GM18526 (cell line): ENCODE results near the gene TP53BP2.

Source experiments
- POLR2A ChIP-seq: IDR thresholded peaks from 3 replicates; pipeline ENCODE4 v1.6.1; 2011; ENCODE audit not compliant: insufficient read length; ENCODE audit errors: extremely low read depth

The TP53BP2 gene

DNA sequence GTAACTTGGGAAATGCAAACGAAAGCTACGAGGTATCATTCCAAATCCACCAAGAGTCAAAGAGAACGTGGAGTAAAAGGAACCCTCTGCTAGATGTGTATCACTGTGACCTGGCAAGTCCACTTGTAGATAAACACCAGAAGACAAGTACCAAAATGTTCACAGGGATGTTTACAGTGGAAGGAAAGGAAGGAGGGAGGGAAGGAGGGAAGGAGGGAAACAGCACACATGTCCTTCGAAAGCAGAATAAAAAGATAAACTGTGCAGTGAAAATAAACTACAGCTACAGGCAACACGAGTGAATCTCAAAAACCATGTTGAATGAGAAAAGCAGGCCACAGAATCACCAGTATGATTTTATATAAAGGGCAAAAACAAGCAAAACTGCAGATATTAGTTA is 59.9 kb downstream of the TP53BP2 start:
- TF ChIP-seq POLR2A = no peak

- no peak for TF ChIP-seq POLR2A
These were observed 61.2 kb downstream of the TP53BP2 start for GRCh38 chr1:223784541-223784940.

DNA sequence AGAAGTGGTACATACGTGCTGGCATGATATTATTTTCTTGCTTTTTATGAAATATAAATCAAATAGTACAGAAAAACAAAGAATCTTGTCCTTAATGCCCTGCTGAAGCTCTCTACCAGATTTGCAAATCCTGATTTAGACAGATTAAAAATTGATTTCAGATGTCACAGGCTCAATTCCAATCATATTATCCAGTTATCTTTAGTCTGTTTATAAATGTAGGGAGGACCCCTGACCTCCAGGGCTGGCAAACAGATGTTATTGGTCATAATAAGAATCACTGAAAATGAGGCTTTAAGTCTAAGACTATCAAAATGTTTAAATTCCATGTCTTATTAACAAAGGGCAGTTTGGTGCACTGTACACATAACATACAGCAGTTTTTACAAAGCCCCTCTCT is 62.1 kb downstream of the TP53BP2 start:
- no peak for TF ChIP-seq POLR2A

DNA sequence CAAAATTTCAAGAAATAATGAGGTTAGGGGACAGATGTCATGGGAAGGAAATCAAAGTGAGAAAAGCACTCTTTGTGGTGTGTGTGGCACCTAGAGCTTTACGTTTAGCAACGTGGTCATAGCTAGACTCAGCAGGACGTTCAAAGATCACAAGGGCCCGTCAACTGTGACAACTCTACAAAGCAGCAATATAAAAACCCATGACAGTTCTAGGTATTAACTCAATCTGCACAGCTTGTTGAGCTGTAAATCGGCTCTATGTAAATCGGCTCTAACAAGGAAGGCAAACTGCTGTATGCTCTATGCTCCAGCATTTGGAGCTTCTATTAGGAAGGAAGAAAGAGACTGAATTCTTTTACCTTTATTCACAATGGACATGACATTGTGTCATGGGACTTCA is 64.8 kb downstream of the TP53BP2 start:
- no peak for TF ChIP-seq POLR2A

- no peak for TF ChIP-seq POLR2A
These were observed 65.4 kb downstream of the TP53BP2 start for GRCh38 chr1:223780318-223780717.

DNA sequence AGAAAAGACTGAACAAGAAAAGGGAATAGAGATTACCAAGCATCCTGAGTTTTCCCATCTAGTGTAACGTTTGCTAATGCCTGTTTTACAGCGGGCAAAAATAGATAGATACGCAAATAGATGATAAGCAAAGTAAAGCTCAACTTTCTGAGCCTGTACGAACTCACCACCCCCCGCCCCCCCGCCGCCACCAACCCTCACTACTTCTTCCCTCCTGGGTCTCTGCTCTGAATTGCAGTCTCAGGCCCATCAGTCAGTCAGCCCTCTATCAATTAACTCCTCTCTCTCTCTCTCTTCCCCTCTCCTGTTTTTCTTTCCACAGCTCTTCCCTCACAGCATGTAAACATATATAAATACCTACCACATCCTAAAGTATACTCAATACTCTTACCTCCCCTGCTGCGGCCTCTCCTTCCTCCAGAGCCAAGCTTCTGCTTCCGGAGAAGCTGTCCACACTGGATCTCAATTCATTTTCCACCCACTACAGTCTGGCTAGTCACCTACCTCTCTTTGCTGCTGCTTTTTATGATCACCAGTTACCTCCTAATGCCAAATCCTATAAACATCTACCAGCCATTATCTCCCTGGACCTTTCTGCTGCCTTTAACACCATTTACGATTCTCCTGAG is 68.8 kb downstream of the TP53BP2 start:
- TF ChIP-seq POLR2A = no peak

- no peak for TF ChIP-seq POLR2A
These were observed 69.5 kb downstream of the TP53BP2 start for GRCh38 chr1:223776075-223776814.

GRCh38 chr1:223775711-223776074 is 70.1 kb downstream of the TP53BP2 start:
- TF ChIP-seq POLR2A = no peak

- no peak for TF ChIP-seq POLR2A
These were observed 70.7 kb downstream of the TP53BP2 start for GRCh38 chr1:223775054-223775453.

GRCh38 chr1:223774134-223774814 is 71.5 kb downstream of the TP53BP2 start:
- TF ChIP-seq POLR2A = no peak

DNA sequence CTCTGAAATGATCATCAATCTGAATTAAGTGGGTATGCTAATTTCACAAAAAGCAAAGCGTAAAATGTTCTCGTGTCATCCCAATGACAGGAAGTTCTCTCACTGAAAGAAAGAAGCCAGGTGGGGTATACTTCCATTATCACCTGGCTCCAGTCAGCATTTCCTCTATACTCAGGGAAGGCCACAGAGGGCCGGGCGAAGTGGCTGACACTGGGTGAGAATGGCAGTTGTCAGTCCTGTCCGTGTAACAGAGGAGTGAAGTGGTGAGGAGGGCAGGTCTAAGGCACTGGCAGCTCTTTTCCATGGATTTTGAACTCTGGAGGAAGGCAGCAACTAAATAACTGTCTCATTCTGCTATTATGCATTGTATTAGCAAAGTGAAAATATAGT is 73.0 kb downstream of the TP53BP2 start:
- no peak for TF ChIP-seq POLR2A

- TF ChIP-seq POLR2A = no peak
These were observed 73.7 kb downstream of the TP53BP2 start for GRCh38 chr1:223771814-223772770.

DNA sequence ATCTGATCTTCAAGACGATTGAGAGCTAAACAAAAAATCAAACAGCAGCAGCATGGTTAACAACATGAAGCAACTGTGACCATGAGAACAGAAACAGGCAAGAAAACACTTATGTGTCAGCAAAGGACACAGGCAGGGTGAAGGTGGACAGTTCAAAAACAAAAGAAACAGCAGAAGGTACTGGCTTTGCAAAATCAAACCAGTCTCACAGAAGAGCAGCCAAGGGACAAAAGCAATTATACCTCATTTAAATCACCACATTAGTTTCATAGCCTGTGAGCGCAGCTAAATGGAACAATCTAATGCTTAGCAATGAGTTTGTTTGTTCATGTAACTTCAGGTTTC is 74.3 kb downstream of the TP53BP2 start:
- TF ChIP-seq POLR2A = no peak

DNA sequence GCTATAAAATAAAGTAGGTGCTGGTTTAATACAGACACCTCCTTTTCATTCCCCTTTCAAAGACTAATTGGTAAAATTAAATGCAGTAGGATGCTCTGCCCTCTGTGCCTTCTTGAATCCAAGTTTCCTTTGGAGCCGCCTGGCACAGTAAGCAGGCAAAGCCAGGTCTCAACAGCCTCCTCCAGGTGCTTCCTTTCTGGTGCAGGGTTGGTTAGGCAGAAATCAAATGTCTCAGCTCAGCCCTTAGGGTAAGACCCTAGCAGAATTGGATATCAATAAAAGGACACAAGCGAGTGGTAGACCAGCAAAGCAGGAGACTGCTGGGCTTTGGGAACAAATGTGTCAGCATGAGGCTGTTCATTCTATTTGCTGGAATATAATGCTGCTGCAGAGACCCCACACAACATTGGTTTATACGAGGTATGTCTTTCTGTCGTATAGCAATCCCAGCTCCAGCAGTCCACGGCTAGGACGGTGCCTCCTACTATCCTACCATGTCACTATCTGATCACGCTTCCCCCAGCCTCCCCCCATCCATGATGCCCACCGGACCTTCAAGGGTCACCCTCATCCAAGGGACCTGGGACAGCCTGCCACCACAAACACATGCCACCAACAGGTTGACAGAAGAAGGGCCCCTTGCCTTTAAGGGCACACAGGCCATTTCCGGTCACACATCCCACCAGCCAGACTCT is 75.0 kb downstream of the TP53BP2 start:
- no peak for TF ChIP-seq POLR2A
